Upper lobe of left lung (tissue), 4 donors: ENCODE results near the gene EIF1.

ENCODE experiments used
- POLR2AphosphoS5 ChIP-seq, 2 donors: sonication (generic); formaldehyde crosslinking; IDR thresholded peaks; one replicate each; pipeline ENCODE4 v1.5.1; 2017; ENCODE audit warnings: antibody characterized with exemption in 2 of 2
- TF ChIP-seq, protein P1 (sequence below), 6 experiments: fragments of 450-650 bp in 4 of 6; fragments of 200-600 bp in 2 of 6; sonication (generic) in 2 of 6; IDR thresholded peaks; one replicate each; pipeline ENCODE4 v1.5.1; 2016 to 2019; ENCODE audit warnings: antibody characterized with exemption in 6 of 6

GRCh38 chr17:41648411-41649195 is 40.1 kb upstream of the EIF1 start:
- TF ChIP-seq, protein P1, sequence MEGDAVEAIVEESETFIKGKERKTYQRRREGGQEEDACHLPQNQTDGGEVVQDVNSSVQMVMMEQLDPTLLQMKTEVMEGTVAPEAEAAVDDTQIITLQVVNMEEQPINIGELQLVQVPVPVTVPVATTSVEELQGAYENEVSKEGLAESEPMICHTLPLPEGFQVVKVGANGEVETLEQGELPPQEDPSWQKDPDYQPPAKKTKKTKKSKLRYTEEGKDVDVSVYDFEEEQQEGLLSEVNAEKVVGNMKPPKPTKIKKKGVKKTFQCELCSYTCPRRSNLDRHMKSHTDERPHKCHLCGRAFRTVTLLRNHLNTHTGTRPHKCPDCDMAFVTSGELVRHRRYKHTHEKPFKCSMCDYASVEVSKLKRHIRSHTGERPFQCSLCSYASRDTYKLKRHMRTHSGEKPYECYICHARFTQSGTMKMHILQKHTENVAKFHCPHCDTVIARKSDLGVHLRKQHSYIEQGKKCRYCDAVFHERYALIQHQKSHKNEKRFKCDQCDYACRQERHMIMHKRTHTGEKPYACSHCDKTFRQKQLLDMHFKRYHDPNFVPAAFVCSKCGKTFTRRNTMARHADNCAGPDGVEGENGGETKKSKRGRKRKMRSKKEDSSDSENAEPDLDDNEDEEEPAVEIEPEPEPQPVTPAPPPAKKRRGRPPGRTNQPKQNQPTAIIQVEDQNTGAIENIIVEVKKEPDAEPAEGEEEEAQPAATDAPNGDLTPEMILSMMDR (IDR thresholded peaks at IDR 0.05) = peak; percentile 93 to 98 (median 97)
- TF ChIP-seq POLR2AphosphoS5 (IDR thresholded peaks at IDR 0.05) = no peak
